ENCODE measurements around the gene DOCK3.

DNA sequence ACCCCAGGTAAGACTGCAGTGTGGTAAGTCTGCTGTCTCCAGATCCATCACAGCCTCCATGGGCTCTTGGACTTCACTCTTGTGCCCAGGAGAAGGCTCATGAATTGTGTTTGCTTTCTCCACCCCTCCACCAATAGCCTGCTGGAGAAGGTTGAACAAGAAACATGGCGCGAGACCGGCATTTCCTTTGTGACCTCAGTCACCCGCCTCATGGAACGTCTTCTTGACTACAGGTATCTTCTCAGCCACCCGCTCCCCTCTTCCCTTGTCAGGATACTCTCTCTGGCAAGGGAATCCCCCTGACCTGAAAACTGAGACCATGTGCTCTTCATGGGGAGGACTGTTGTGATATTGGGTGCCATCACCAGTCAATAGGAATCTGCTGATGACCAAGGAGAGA, 658.3 kb downstream of the DOCK3 start:
- no peak for TF ChIP-seq POLR2A (IDR thresholded peaks at IDR 0.05)
- TF ChIP-seq, protein P1, sequence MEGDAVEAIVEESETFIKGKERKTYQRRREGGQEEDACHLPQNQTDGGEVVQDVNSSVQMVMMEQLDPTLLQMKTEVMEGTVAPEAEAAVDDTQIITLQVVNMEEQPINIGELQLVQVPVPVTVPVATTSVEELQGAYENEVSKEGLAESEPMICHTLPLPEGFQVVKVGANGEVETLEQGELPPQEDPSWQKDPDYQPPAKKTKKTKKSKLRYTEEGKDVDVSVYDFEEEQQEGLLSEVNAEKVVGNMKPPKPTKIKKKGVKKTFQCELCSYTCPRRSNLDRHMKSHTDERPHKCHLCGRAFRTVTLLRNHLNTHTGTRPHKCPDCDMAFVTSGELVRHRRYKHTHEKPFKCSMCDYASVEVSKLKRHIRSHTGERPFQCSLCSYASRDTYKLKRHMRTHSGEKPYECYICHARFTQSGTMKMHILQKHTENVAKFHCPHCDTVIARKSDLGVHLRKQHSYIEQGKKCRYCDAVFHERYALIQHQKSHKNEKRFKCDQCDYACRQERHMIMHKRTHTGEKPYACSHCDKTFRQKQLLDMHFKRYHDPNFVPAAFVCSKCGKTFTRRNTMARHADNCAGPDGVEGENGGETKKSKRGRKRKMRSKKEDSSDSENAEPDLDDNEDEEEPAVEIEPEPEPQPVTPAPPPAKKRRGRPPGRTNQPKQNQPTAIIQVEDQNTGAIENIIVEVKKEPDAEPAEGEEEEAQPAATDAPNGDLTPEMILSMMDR (IDR thresholded peaks at IDR 0.05) = no peak
- TF ChIP-seq EP300 (IDR thresholded peaks at IDR 0.05) = no peak
